Neuronal stem cell (in vitro differentiated cells): Measurements from ENCODE around the gene TMEM101.

Experiments
- DNase-seq: peaks from one replicate; pipeline ENCODE4 v3.0.0-alpha.2; 2013; ENCODE audit warnings: low spot score
- H2AFZ ChIP-seq: one replicate; pipeline ENCODE4 v1.6.1; 2013; ENCODE audit warnings: mild to moderate bottlenecking, low read length, inconsistent platforms
- H2AK5ac ChIP-seq: 2 replicates; pipeline ENCODE4 v1.6.1; 2013; ENCODE audit warnings: low read depth, mild to moderate bottlenecking, inconsistent platforms, low read length, moderate library complexity, mixed read lengths
- H2BK120ac ChIP-seq: 2 replicates; pipeline ENCODE4 v1.6.1; 2013; ENCODE audit warnings: low read depth, mild to moderate bottlenecking, inconsistent platforms, low read length, moderate library complexity, mixed read lengths
- H2BK12ac ChIP-seq: one replicate; pipeline ENCODE4 v1.6.1; 2013; ENCODE audit warnings: low read length, inconsistent platforms
- H2BK15ac ChIP-seq: 2 replicates; pipeline ENCODE4 v1.6.1; 2013; ENCODE audit warnings: mild to moderate bottlenecking, low read length, inconsistent platforms, mixed read lengths
- H2BK5ac ChIP-seq: one replicate; pipeline ENCODE4 v1.6.1; 2013; ENCODE audit warnings: inconsistent platforms, mild to moderate bottlenecking, low read length, moderate library complexity
- H3K14ac ChIP-seq: one replicate; pipeline ENCODE4 v1.6.1; 2013; ENCODE audit warnings: low read length, inconsistent platforms
- H3K18ac ChIP-seq: 2 replicates; pipeline ENCODE4 v1.6.1; 2013; ENCODE audit warnings: low read length, inconsistent platforms
- H3K23ac ChIP-seq: 2 replicates; pipeline ENCODE4 v1.6.1; 2013; ENCODE audit warnings: low read depth, mild to moderate bottlenecking, mixed read lengths, low read length, inconsistent platforms; ENCODE audit not compliant: poor library complexity
- H3K27ac ChIP-seq: replicated peaks from 3 replicates; pipeline ENCODE4 v1.5.1; 2013; ENCODE audit warnings: low read length, inconsistent platforms
- H3K27me3 ChIP-seq, 3 experiments: 2 replicates each; pipeline ENCODE4 v1.6.1; 2013; ENCODE audit warnings: low read length in 3 of 3, mild to moderate bottlenecking in 2 of 3, inconsistent platforms in 1 of 3, low read depth in 1 of 3, mixed read lengths in 1 of 3, moderate library complexity in 1 of 3; ENCODE audit not compliant: control insufficient read depth in 3 of 3, insufficient read depth in 3 of 3
- H3K36me3 ChIP-seq, 2 donors: replicated peaks in 1 of 2; 2 replicates each; pipeline ENCODE4 v1.6.1; 2013; ENCODE audit warnings: low read length in 2 of 2; ENCODE audit not compliant: control insufficient read depth in 2 of 2, insufficient read depth in 2 of 2
- H3K4ac ChIP-seq: 2 replicates; pipeline ENCODE4 v1.6.1; 2013; ENCODE audit warnings: inconsistent platforms, mild to moderate bottlenecking, low read length, moderate library complexity
- H3K4me1 ChIP-seq, 2 donors: 1 replicate in 1 of 2; 2 replicates in 1 of 2; pipeline ENCODE4 v1.6.1; 2013; ENCODE audit warnings: low read length in 2 of 2, low read depth in 1 of 2; ENCODE audit not compliant: control insufficient read depth in 2 of 2, insufficient read depth in 1 of 2
- H3K4me2 ChIP-seq: one replicate; pipeline ENCODE4 v1.6.1; 2013; ENCODE audit warnings: mild to moderate bottlenecking, low read length, inconsistent platforms; ENCODE audit not compliant: insufficient read depth, poor library complexity, severe bottlenecking
- H3K4me3 ChIP-seq, 2 donors: 2 replicates each; pipeline ENCODE4 v1.5.1; 2013; ENCODE audit warnings: low read length in 2 of 2, mild to moderate bottlenecking in 2 of 2, inconsistent platforms in 1 of 2, moderate library complexity in 1 of 2
- H3K79me1 ChIP-seq: one replicate; pipeline ENCODE4 v1.6.1; 2013; ENCODE audit warnings: low read depth, mild to moderate bottlenecking, inconsistent platforms, low read length, moderate library complexity
- H3K9ac ChIP-seq: one replicate; pipeline ENCODE4 v1.6.1; 2013; ENCODE audit warnings: mild to moderate bottlenecking, low read depth, low read length, inconsistent platforms; ENCODE audit not compliant: poor library complexity
- H3K9me3 ChIP-seq, 2 donors: replicated peaks in 1 of 2; 2 replicates each; pipeline versions ENCODE3 to v1.6.1; 2013; ENCODE audit warnings: low read length in 2 of 2, mild to moderate bottlenecking in 2 of 2, inconsistent platforms in 1 of 2, low read depth in 1 of 2, mixed read lengths in 1 of 2, moderate library complexity in 1 of 2; ENCODE audit not compliant: control insufficient read depth in 2 of 2, insufficient read depth in 1 of 2
- H4K8ac ChIP-seq: one replicate; pipeline ENCODE4 v1.6.1; 2013; ENCODE audit warnings: low read depth, mild to moderate bottlenecking, inconsistent platforms, low read length, moderate library complexity
- H4K91ac ChIP-seq: one replicate; pipeline ENCODE4 v1.6.1; 2013; ENCODE audit warnings: low read length, low read depth, mild to moderate bottlenecking, inconsistent platforms; ENCODE audit not compliant: poor library complexity
- WGBS, 2 donors: extraction: QIAGEN DNeasy Blood & Tissue Kit; methylation state at CpG; one replicate each; pipeline ENCODE4 v1.1.7; 2013; ENCODE audit warnings: missing lambda C conversion rate in 2 of 2, mixed read lengths in 1 of 2; ENCODE audit not compliant: insufficient read length in 2 of 2, insufficient replicate concordance in 1 of 2; ENCODE audit errors: extremely low coverage in 2 of 2; 5-methylcytosine and 5-hydroxymethylcytosine counted together

The TMEM101 gene

GRCh38 chr17:44004077-44004760, 10.5 kb downstream of the TMEM101 start, which contains the start of gene NAGS:
TSS of gene NAGS (plus strand) at chr17:44004622. CDS start at chr17:44004664, 42 bp downstream.
- no peak within 1 kb of the TSS for H3K27ac ChIP-seq
- H2AK5ac ChIP-seq = peak within 1 kb of the TSS; percentile 94
- peak within 1 kb of the TSS; percentile 98 for H3K23ac ChIP-seq
- no peak within 1 kb of the TSS for H2BK5ac ChIP-seq
- H3K79me1 ChIP-seq = peaks cover 5% of the 10 kb centered on the region
- no peak within 1 kb of the TSS for H4K8ac ChIP-seq
- peak within 1 kb of the TSS; percentile 14 for H3K14ac ChIP-seq
- no CpG with 5 or more reads among the region's 25 CpGs for WGBS, 2 donors
- peaks cover 19 to 20% of the 10 kb centered on the region in 2 donors for H3K4me1 ChIP-seq
- H4K91ac ChIP-seq = no peak within 1 kb of the TSS
- peak within 1 kb of the TSS; percentile 86 for H2BK12ac ChIP-seq
- H3K27me3 ChIP-seq = peaks cover 21 to 70% (median 49%) of the 10 kb centered on the region in 3 experiments
- no peak for DNase-seq
- H3K4me2 ChIP-seq = peak within 1 kb of the TSS; percentile 76
- peak within 1 kb of the TSS; percentile 98 for H2BK15ac ChIP-seq
- peak within 1 kb of the TSS; percentile 52 for H2BK120ac ChIP-seq
- peak within 1 kb of the TSS; percentile 85 for H3K9ac ChIP-seq
- H3K4ac ChIP-seq = no peak within 1 kb of the TSS
- H3K9me3 ChIP-seq = peaks cover 0 to 2% of the 10 kb centered on the region in 2 donors
- H2AFZ ChIP-seq = peak within 1 kb of the TSS; percentile 72
- peak within 1 kb of the TSS in 1 of 2 donors; percentile 68 for H3K4me3 ChIP-seq
- H3K36me3 ChIP-seq = no peaks in the 10 kb centered on the region
- H3K18ac ChIP-seq = peak within 1 kb of the TSS; percentile 95

- Histone ChIP-seq H3K36me3 (no peaks in the 10 kb centered on the region), H3K9ac (no peak overlapping the region), H3K23ac (no peak overlapping the region), H2BK12ac (no peak overlapping the region), H3K4me1 (peaks cover 10 to 13% of the 10 kb centered on the region in 2 donors), H3K79me1 (peaks cover 4% of the 10 kb centered on the region), H3K27ac (no peak overlapping the region), H3K4ac (no peak overlapping the region), H4K91ac (no peak overlapping the region), H2BK15ac (no peak overlapping the region), H3K9me3 (peaks cover 0 to 2% of the 10 kb centered on the region in 2 donors), H2AK5ac (no peak overlapping the region), H3K18ac (no peak overlapping the region), H4K8ac (no peak overlapping the region), H3K27me3 (peaks cover 21 to 78% (median 39%) of the 10 kb centered on the region in 3 experiments), H3K4me2 (no peak overlapping the region), H2BK120ac (no peak overlapping the region), H2AFZ (no peak overlapping the region), H3K14ac (no peak overlapping the region), H3K4me3 (no peak overlapping the region), H2BK5ac (no peak overlapping the region)
- DNase-seq = no peak
- no CpG with 5 or more reads among the region's 9 CpGs for WGBS, 2 donors
Observed at GRCh38 chr17:44002141-44002848, 12.5 kb downstream of the TMEM101 start.

GRCh38 chr17:44001461-44001920, 13.3 kb downstream of the TMEM101 start:
- Histone ChIP-seq H3K36me3 (no peaks in the 10 kb centered on the region), H2BK5ac (no peak overlapping the region), H3K9me3 (peaks cover 0 to 2% of the 10 kb centered on the region in 2 donors), H2BK12ac (no peak overlapping the region), H3K79me1 (peaks cover 4% of the 10 kb centered on the region), H3K18ac (no peak overlapping the region), H4K91ac (no peak overlapping the region), H2BK120ac (no peak overlapping the region), H3K4me1 (peaks cover 9 to 13% of the 10 kb centered on the region in 2 donors), H3K23ac (no peak overlapping the region), H3K4me3 (no peak overlapping the region), H3K4ac (no peak overlapping the region), H2AFZ (no peak overlapping the region), H2AK5ac (no peak overlapping the region), H3K4me2 (no peak overlapping the region), H3K27me3 (peaks cover 21 to 76% (median 39%) of the 10 kb centered on the region in 3 experiments), H4K8ac (no peak overlapping the region), H3K27ac (no peak overlapping the region), H2BK15ac (no peak overlapping the region), H3K9ac (no peak overlapping the region), H3K14ac (no peak overlapping the region)
- no peak for DNase-seq
- no CpG with 5 or more reads among the region's 2 CpGs for WGBS, 2 donors

- H3K9ac ChIP-seq = no peak overlapping the region
- H3K79me1 ChIP-seq = peaks cover 4% of the 10 kb centered on the region
- no peak overlapping the region for H3K14ac ChIP-seq
- WGBS, 2 donors = no CpG with 5 or more reads among the region's 6 CpGs
- H3K36me3 ChIP-seq = no peaks in the 10 kb centered on the region
- H3K4ac ChIP-seq = no peak overlapping the region
- no peak overlapping the region for H3K4me3 ChIP-seq
- no peak overlapping the region for H2BK5ac ChIP-seq
- no peak overlapping the region for H2BK15ac ChIP-seq
- no peak overlapping the region for H2BK120ac ChIP-seq
- no peak overlapping the region for H2AK5ac ChIP-seq
- H3K27me3 ChIP-seq = peaks cover 15 to 75% (median 36%) of the 10 kb centered on the region in 3 experiments
- no peak overlapping the region for H3K27ac ChIP-seq
- H3K23ac ChIP-seq = no peak overlapping the region
- no peak overlapping the region for H2AFZ ChIP-seq
- H3K4me1 ChIP-seq = peaks cover 4 to 10% of the 10 kb centered on the region in 2 donors
- H3K4me2 ChIP-seq = no peak overlapping the region
- H4K8ac ChIP-seq = no peak overlapping the region
- no peak overlapping the region for H4K91ac ChIP-seq
- H3K18ac ChIP-seq = no peak overlapping the region
- H3K9me3 ChIP-seq = peaks cover 0 to 2% of the 10 kb centered on the region in 2 donors
- no peak for DNase-seq
- H2BK12ac ChIP-seq = no peak overlapping the region
Observed at GRCh38 chr17:44000871-44001460, 13.8 kb downstream of the TMEM101 start.
